Measurements from ENCODE around the gene ODF2L. TPM values are rescaled to one million over a fixed set of nuclear protein-coding genes. Genes with fewer than 3 reads are reported as not detected.

ODF2L gene
- total and polyA plus RNA-seq, 2 experiments from 2014 or later: 33.0 to 50.0 TPM

- Histone ChIP-seq H3K4me2 (ENCODE audit: unreplicated experiment) (no peak overlapping the region), H3K9me2 (ENCODE audit: insufficient read depth) (no peaks in the 10 kb centered on the region), H3K4me1 (ENCODE audit: insufficient read depth) (no peaks in the 10 kb centered on the region), H4K20me1 (ENCODE audit: insufficient read depth) (no peaks in the 10 kb centered on the region), H2AFZ (no peak overlapping the region), H3K27ac (no peak overlapping the region), H3K9ac (no peak overlapping the region), H3K36me3 (ENCODE audit: low read depth) (no peaks in the 10 kb centered on the region), H3F3A (ENCODE audit: insufficient read depth) (peaks cover 1% of the 10 kb centered on the region; the same call in 1 of the 2 replicates), H3K4me3 (no peak overlapping the region), H3K79me2 (ENCODE audit: insufficient read depth) (no peaks in the 10 kb centered on the region), H3K27me3 (replicated peaks; ENCODE audit: insufficient read depth) (no peaks in the 10 kb centered on the region), H3K9me3 (ENCODE audit: low read depth) (no peaks in the 10 kb centered on the region)
- 97% methylated on average over 2 of the region's 2 CpGs for WGBS, 2 experiments (ENCODE audit: low coverage in 1 of 2, low lambda C conversion rate in 2 of 2, missing lambda C conversion rate in 2 of 2)
- in situ Hi-C loops (cut with MboI): no loop called here
- TF ChIP-seq EZH2 (IDR thresholded peaks at IDR 0.05; ENCODE audit: insufficient read depth, poor library complexity, severe bottlenecking): no peak
- no peak for TF ChIP-seq EZH2phosphoT487 (IDR thresholded peaks at IDR 0.05; ENCODE audit: insufficient read depth, low read depth)
- no peak for DNase-seq
These were observed 39.9 kb upstream of the ODF2L start for GRCh38 chr1:86436041-86436440.

- no peaks in the 10 kb centered on the region for H3K9me2 ChIP-seq (ENCODE audit: insufficient read depth)
- H3K27me3 ChIP-seq (replicated peaks; ENCODE audit: insufficient read depth): no peaks in the 10 kb centered on the region
- in situ Hi-C loops (cut with MboI): no loop called here
- H3K4me2 ChIP-seq (ENCODE audit: unreplicated experiment): no peak overlapping the region
- H2AFZ ChIP-seq: no peak overlapping the region
- DNase-seq: no peak
- WGBS, 2 experiments (ENCODE audit: low coverage in 1 of 2, low lambda C conversion rate in 2 of 2, missing lambda C conversion rate in 2 of 2): 54 to 64% methylated on average over 2 of the region's 2 CpGs
- no peaks in the 10 kb centered on the region for H4K20me1 ChIP-seq (ENCODE audit: insufficient read depth)
- H3K4me3 ChIP-seq: no peak overlapping the region
- TF ChIP-seq EZH2phosphoT487 (IDR thresholded peaks at IDR 0.05; ENCODE audit: insufficient read depth, low read depth) (no peak), EZH2 (IDR thresholded peaks at IDR 0.05; ENCODE audit: insufficient read depth, poor library complexity, severe bottlenecking) (no peak)
- H3K36me3 ChIP-seq (ENCODE audit: low read depth): no peaks in the 10 kb centered on the region
- no peak overlapping the region for H3K27ac ChIP-seq
- no peaks in the 10 kb centered on the region for H3K9me3 ChIP-seq (ENCODE audit: low read depth)
- no peaks in the 10 kb centered on the region for H3K79me2 ChIP-seq (ENCODE audit: insufficient read depth)
- H3F3A ChIP-seq (ENCODE audit: insufficient read depth): peaks cover 8% of the 10 kb centered on the region
- H3K4me1 ChIP-seq (ENCODE audit: insufficient read depth): peaks cover 7% of the 10 kb centered on the region
- H3K9ac ChIP-seq: no peak overlapping the region
These were observed 39.2 kb upstream of the ODF2L start for GRCh38 chr1:86435327-86435726.

- no peak for TF ChIP-seq EZH2 (IDR thresholded peaks at IDR 0.05; ENCODE audit: insufficient read depth, poor library complexity, severe bottlenecking)
- Histone ChIP-seq H3K79me2 (ENCODE audit: insufficient read depth) (no peaks in the 10 kb centered on the region), H3K27me3 (replicated peaks; ENCODE audit: insufficient read depth) (no peaks in the 10 kb centered on the region), H3K4me3 (no peak overlapping the region), H3K9me3 (ENCODE audit: low read depth) (no peaks in the 10 kb centered on the region), H3F3A (ENCODE audit: insufficient read depth) (peaks cover 19% of the 10 kb centered on the region), H4K20me1 (ENCODE audit: insufficient read depth) (no peaks in the 10 kb centered on the region), H3K27ac (no peak overlapping the region), H3K9ac (no peak overlapping the region), H3K36me3 (ENCODE audit: low read depth) (no peaks in the 10 kb centered on the region), H3K9me2 (ENCODE audit: insufficient read depth) (no peaks in the 10 kb centered on the region), H3K4me2 (ENCODE audit: unreplicated experiment) (no peak overlapping the region), H2AFZ (no peak overlapping the region), H3K4me1 (ENCODE audit: insufficient read depth) (peaks cover 18% of the 10 kb centered on the region)
- no peak for DNase-seq
- in situ Hi-C loops (cut with MboI): no loop called here
These were observed 37.9 kb upstream of the ODF2L start for GRCh38 chr1:86434059-86434458.

GRCh38 chr1:86430376-86430775, 34.3 kb upstream of the ODF2L start:
- peak overlapping the region; percentile 84 for H3K27ac ChIP-seq
- H3K36me3 ChIP-seq (ENCODE audit: low read depth): no peaks in the 10 kb centered on the region
- no peaks in the 10 kb centered on the region for H3K27me3 ChIP-seq (replicated peaks; ENCODE audit: insufficient read depth)
- no peaks in the 10 kb centered on the region for H3K9me3 ChIP-seq (ENCODE audit: low read depth)
- peak overlapping the region; percentile 61 for H3K9ac ChIP-seq
- no peaks in the 10 kb centered on the region for H3K79me2 ChIP-seq (ENCODE audit: insufficient read depth)
- peaks cover 22% of the 10 kb centered on the region for H3K4me1 ChIP-seq (ENCODE audit: insufficient read depth)
- peak overlapping the region; percentile 72 for H2AFZ ChIP-seq
- 0 out of 2 replicates have a peak overlapping the region, but pooled peaks have one; percentile 2 for H3K4me3 ChIP-seq
- H4K20me1 ChIP-seq (ENCODE audit: insufficient read depth): no peaks in the 10 kb centered on the region
- TF ChIP-seq EZH2phosphoT487 (IDR thresholded peaks at IDR 0.05; ENCODE audit: insufficient read depth, low read depth) (no peak), EZH2 (IDR thresholded peaks at IDR 0.05; ENCODE audit: insufficient read depth, poor library complexity, severe bottlenecking) (no peak)
- DNase-seq: peak; percentile 15
- in situ Hi-C loops (cut with MboI): no loop called here
- no peaks in the 10 kb centered on the region; the same call in 1 of the 2 replicates for H3K9me2 ChIP-seq (ENCODE audit: insufficient read depth)
- H3F3A ChIP-seq (ENCODE audit: insufficient read depth): peaks cover 27% of the 10 kb centered on the region
- peak overlapping the region; percentile 36 for H3K4me2 ChIP-seq (ENCODE audit: unreplicated experiment)

GRCh38 chr1:86429835-86430234, 33.7 kb upstream of the ODF2L start:
- Histone ChIP-seq H3K9ac (peak overlapping the region; percentile 61), H3K27me3 (replicated peaks; ENCODE audit: insufficient read depth) (no peaks in the 10 kb centered on the region), H2AFZ (peak overlapping the region; percentile 72), H3K9me3 (ENCODE audit: low read depth) (no peaks in the 10 kb centered on the region), H3K4me1 (ENCODE audit: insufficient read depth) (peaks cover 22% of the 10 kb centered on the region), H3K36me3 (ENCODE audit: low read depth) (no peaks in the 10 kb centered on the region), H4K20me1 (ENCODE audit: insufficient read depth) (no peaks in the 10 kb centered on the region), H3K79me2 (ENCODE audit: insufficient read depth) (no peaks in the 10 kb centered on the region), H3K4me2 (ENCODE audit: unreplicated experiment) (peak overlapping the region; percentile 36), H3K27ac (peak overlapping the region; percentile 84), H3F3A (ENCODE audit: insufficient read depth) (peaks cover 27% of the 10 kb centered on the region), H3K9me2 (ENCODE audit: insufficient read depth) (no peaks in the 10 kb centered on the region; the same call in 1 of the 2 replicates), H3K4me3 (peak overlapping the region; percentile 2; the same call in 1 of the 2 replicates)
- in situ Hi-C loops (cut with MboI): no loop called here
- peak; percentile 96 for DNase-seq
- 0 to 3% methylated on average over 3 of the region's 3 CpGs for WGBS, 2 experiments (ENCODE audit: low coverage in 1 of 2, low lambda C conversion rate in 2 of 2, missing lambda C conversion rate in 2 of 2)
- TF ChIP-seq EZH2 (IDR thresholded peaks at IDR 0.05; ENCODE audit: insufficient read depth, poor library complexity, severe bottlenecking): no peak
- TF ChIP-seq EZH2phosphoT487 (IDR thresholded peaks at IDR 0.05; ENCODE audit: insufficient read depth, low read depth): no peak

Data from GM23248 (cell line).